ENCODE measurements around the gene SHMT2. TPM values are rescaled to one million over a fixed set of nuclear protein-coding genes. Genes with fewer than 3 reads are reported as not detected.

SHMT2 gene
- total RNA-seq (2022; extraction: Qiagen RNA extraction) = 118 to 144 TPM (median 127 TPM) in 5 replicates

GRCh38 chr12:57229634-57230380, at the start of gene SHMT2:
Gene SHMT2 (plus strand): TSS chr12:57229711. CDS start chr12:57229779, 68 bp downstream.

GRCh38 chr12:57216014-57216911, 13.2 kb upstream of the SHMT2 start, which contains the start of gene NXPH4:
Gene NXPH4 (plus strand): TSS chr12:57216794. CDS start chr12:57216970, 176 bp downstream.

GRCh38 chr12:57250956-57251355, 21.4 kb downstream of the SHMT2 start, which contains the start of gene STAC3:
Gene STAC3 (minus strand): TSS chr12:57251187. CDS start chr12:57249636, 1,551 bp downstream.

Other genes with a start within 250 kb of the SHMT2 start
- 4.3 to 5.6 TPM (median 5.2 TPM) in 5 replicates for gene ZBTB39, start 223.2 kb upstream of the SHMT2 start, total RNA-seq (2022; extraction: Qiagen RNA extraction)
- gene TAC3, start 213.2 kb upstream of the SHMT2 start, total RNA-seq (2022; extraction: Qiagen RNA extraction) = 0.16 to 0.26 TPM (median 0.21 TPM) in 3 of 5 replicates, not detected in the others
- 0.10 to 0.34 TPM (median 0.29 TPM) in 5 replicates for gene MYO1A, start 179.6 kb upstream of the SHMT2 start, total RNA-seq (2022; extraction: Qiagen RNA extraction)
- 14.0 to 16.5 TPM (median 14.8 TPM) in 5 replicates for gene NEMP1, start 150.9 kb upstream of the SHMT2 start, total RNA-seq (2022; extraction: Qiagen RNA extraction)
- gene NAB2, start 140.6 kb upstream of the SHMT2 start, total RNA-seq (2022; extraction: Qiagen RNA extraction) = 13.4 to 17.3 TPM (median 15.7 TPM) in 5 replicates
- 43.4 to 49.5 TPM (median 44.1 TPM) in 5 replicates for gene STAT6, start 118.3 kb upstream of the SHMT2 start, total RNA-seq (2022; extraction: Qiagen RNA extraction)
- gene LRP1, start 101.2 kb upstream of the SHMT2 start, total RNA-seq (2022; extraction: Qiagen RNA extraction) = 13.3 to 15.9 TPM (median 14.0 TPM) in 5 replicates
- not detected in 5 replicates for gene LRP1-AS, start 82.1 kb upstream of the SHMT2 start, total RNA-seq (2022; extraction: Qiagen RNA extraction)
- 3.8 to 5.8 TPM (median 5.6 TPM) in 5 replicates for gene NXPH4, start 12.9 kb upstream of the SHMT2 start, total RNA-seq (2022; extraction: Qiagen RNA extraction)
- gene STAC3, start 21.5 kb downstream of the SHMT2 start, total RNA-seq (2022; extraction: Qiagen RNA extraction) = 0.22 to 0.56 TPM (median 0.42 TPM) in 5 replicates
- 7.5 to 10.4 TPM (median 7.9 TPM) in 5 replicates for gene R3HDM2, start 201.3 kb downstream of the SHMT2 start, total RNA-seq (2022; extraction: Qiagen RNA extraction)
- gene INHBC, start 205.1 kb downstream of the SHMT2 start, total RNA-seq (2022; extraction: Qiagen RNA extraction) = 0.05 to 0.06 TPM (median 0.05 TPM) in 3 of 5 replicates, not detected in the others
- gene INHBE, start 225.6 kb downstream of the SHMT2 start, total RNA-seq (2022; extraction: Qiagen RNA extraction) = 0.05 to 0.09 TPM (median 0.06 TPM) in 3 of 5 replicates, not detected in the others
- gene GLI1, start 230.1 kb downstream of the SHMT2 start, total RNA-seq (2022; extraction: Qiagen RNA extraction) = 4.4 to 5.8 TPM (median 5.4 TPM) in 5 replicates

Data from A549 treated with AZD2906 at 1 μM for 4 hours (cell line).